ENCODE measurements around the gene MICAL2.

DNA sequence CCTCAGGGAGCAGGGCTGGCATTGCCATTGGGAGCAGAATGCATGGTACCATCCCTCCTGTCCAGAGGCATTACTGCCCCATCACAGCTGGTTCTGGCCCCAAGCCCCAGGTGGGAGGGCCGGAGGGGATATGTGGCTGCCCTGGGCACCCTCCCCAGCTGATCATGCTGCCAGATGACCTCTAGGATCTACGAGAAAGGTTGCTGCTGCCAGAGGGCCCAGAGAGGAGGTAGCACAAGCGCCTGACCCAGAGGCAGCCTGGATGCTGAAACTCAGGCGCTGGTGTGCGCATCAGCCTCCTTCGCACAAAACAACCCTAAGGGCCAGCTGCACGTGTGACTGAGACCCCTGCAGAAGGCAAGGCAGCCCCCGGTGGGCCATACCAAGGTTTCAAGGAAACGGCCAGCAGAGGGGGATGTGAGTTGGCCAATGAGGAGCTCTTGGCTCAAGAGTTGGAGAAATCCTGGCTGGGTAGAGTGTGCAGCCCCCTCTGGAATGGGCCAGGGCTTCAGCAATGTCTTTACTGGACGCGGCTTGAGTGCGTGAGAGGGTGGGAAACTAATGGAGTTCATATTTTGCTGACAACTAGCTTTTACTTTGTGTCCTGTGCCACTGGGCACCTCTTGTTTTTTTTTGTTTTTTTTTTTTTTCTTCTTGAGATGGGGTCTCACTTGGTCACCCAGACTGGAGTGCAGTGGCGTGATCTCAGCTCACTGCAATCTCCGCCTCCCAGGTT lies 178.7 kb downstream of the MICAL2 start:
- TF ChIP-seq TBL1XR1 (IDR thresholded peaks at IDR 0.05; ENCODE audit: low read depth, low read length) (no peak), TARDBP (IDR thresholded peaks at IDR 0.05; ENCODE audit: borderline replicate concordance) (no peak), RAD21 (IDR thresholded peaks at IDR 0.05; ENCODE audit: insufficient read depth, low read depth, low read length) (no peak), POLR2A (IDR thresholded peaks at IDR 0.05; ENCODE audit: low read depth, low read length) (no peak), YY1 (IDR thresholded peaks at IDR 0.05; ENCODE audit: low read depth, low read length) (no peak), USF1 (IDR thresholded peaks at IDR 0.05; ENCODE audit: borderline replicate concordance, extremely low read length, insufficient read depth, low read depth, low read length) (no peak), POU2F2 (IDR thresholded peaks at IDR 0.05; ENCODE audit: borderline replicate concordance, low read depth, low read length) (no peak), EP300 (IDR thresholded peaks at IDR 0.05; ENCODE audit: borderline replicate concordance in 1 of 2, control insufficient read depth in 1 of 2, low read depth in 2 of 2, low read length in 2 of 2) (no peak), PBX3 (IDR thresholded peaks at IDR 0.05; ENCODE audit: insufficient replicate concordance, low read depth, low read length) (no peak)
